ENCODE data around the gene PDCD4.

PDCD4 gene

GRCh38 chr10:110931769-110932381 is 60.1 kb downstream of the PDCD4 start:
- DNase-seq (ENCODE audit: low read depth) = no peak
- TF ChIP-seq CTCF (IDR thresholded peaks at IDR 0.05; ENCODE audit: control insufficient read depth, extremely low read depth, insufficient read depth) = no peak
- H3K4me3 ChIP-seq (ENCODE audit: low read depth, low read length) = no peak overlapping the region

GRCh38 chr10:110932505-110933180 is 60.9 kb downstream of the PDCD4 start:
- no peak for TF ChIP-seq CTCF (IDR thresholded peaks at IDR 0.05; ENCODE audit: control insufficient read depth, extremely low read depth, insufficient read depth)
- no peak overlapping the region for H3K4me3 ChIP-seq (ENCODE audit: low read depth, low read length)
- DNase-seq (ENCODE audit: low read depth) = no peak

- no peak for DNase-seq (ENCODE audit: low read depth)
- TF ChIP-seq CTCF (IDR thresholded peaks at IDR 0.05; ENCODE audit: control insufficient read depth, extremely low read depth, insufficient read depth) = no peak
- no peak overlapping the region for H3K4me3 ChIP-seq (ENCODE audit: low read depth, low read length)
Observed at GRCh38 chr10:110936757-110937156, 65.0 kb downstream of the PDCD4 start.

GRCh38 chr10:110939419-110939818 is 67.7 kb downstream of the PDCD4 start:
- TF ChIP-seq CTCF (IDR thresholded peaks at IDR 0.05; ENCODE audit: control insufficient read depth, extremely low read depth, insufficient read depth) = no peak
- H3K4me3 ChIP-seq (ENCODE audit: low read depth, low read length) = no peak overlapping the region
- no peak for DNase-seq (ENCODE audit: low read depth)

GRCh38 chr10:110944792-110945396 is 73.2 kb downstream of the PDCD4 start:
- H3K4me3 ChIP-seq (ENCODE audit: low read depth, low read length) = no peak overlapping the region
- no peak for TF ChIP-seq CTCF (IDR thresholded peaks at IDR 0.05; ENCODE audit: control insufficient read depth, extremely low read depth, insufficient read depth)
- DNase-seq (ENCODE audit: low read depth) = no peak

- TF ChIP-seq CTCF (IDR thresholded peaks at IDR 0.05; ENCODE audit: control insufficient read depth, extremely low read depth, insufficient read depth) = no peak
- no peak for DNase-seq (ENCODE audit: low read depth)
- H3K4me3 ChIP-seq (ENCODE audit: low read depth, low read length) = no peak overlapping the region
Observed at GRCh38 chr10:110946496-110946895, 74.8 kb downstream of the PDCD4 start.
